Testis (tissue), 3 donors: ENCODE measurements around the gene AP1S2. TPM values are rescaled to one million over a fixed set of nuclear protein-coding genes. Genes with fewer than 3 reads are reported as not detected.

Experiments used
- DNase-seq: peaks from one replicate; pipeline ENCODE4 v3.0.0-alpha.2; 2019
- H3K27ac ChIP-seq, 2 donors: fragments of 200-600 bp; sonication (generic); one replicate each; pipeline ENCODE4 v1.5.1; 2019
- H3K27me3 ChIP-seq: fragments of 200-600 bp; sonication (generic); one replicate; pipeline ENCODE4 v1.5.1; 2019
- H3K36me3 ChIP-seq: fragments of 200-600 bp; sonication (generic); one replicate; pipeline ENCODE4 v1.5.1; 2017; ENCODE audit warnings: low read depth; ENCODE audit errors: missing control alignments
- H3K4me1 ChIP-seq: fragments of 200-600 bp; sonication (generic); one replicate; pipeline ENCODE4 v1.5.1; 2019
- H3K4me3 ChIP-seq, 2 donors: fragments of 200-600 bp; sonication (generic); one replicate each; pipeline ENCODE4 v1.5.1; 2017 to 2019
- H3K9me3 ChIP-seq: fragments of 200-600 bp; sonication (generic); one replicate; pipeline ENCODE4 v1.5.1; 2017
- CTCF ChIP-seq, 3 experiments: fragments of 450-650 bp in 2 of 3; fragments of 200-600 bp in 1 of 3; sonication (generic) in 1 of 3; IDR thresholded peaks; one replicate each; pipeline ENCODE4 v1.5.1; 2016 to 2019; ENCODE audit warnings: antibody characterized with exemption in 3 of 3, mild to moderate bottlenecking in 2 of 3, moderate library complexity in 1 of 3
- POLR2A ChIP-seq: fragments of 450-650 bp; IDR thresholded peaks from one replicate; pipeline ENCODE4 v1.6.1; 2017; ENCODE audit warnings: antibody characterized with exemption, mild to moderate bottlenecking, moderate library complexity
- WGBS, 2 donors: methylation state at CpG; one replicate each; pipeline ENCODE4 v1.1.5; 2018; 5-methylcytosine and 5-hydroxymethylcytosine counted together
- intact Hi-C: fragments of 100-400 bp; cut with DNase I; formaldehyde crosslinking; loops from one replicate; pipeline ENCODE4 v1.15.1; 2023; ENCODE audit warnings: low total_unique reads
- polyA plus RNA-seq: library from polyadenylated mRNA; stranded (reverse); fragments of 350-450 nt; fragmentation: Illumina TruSeq; extraction: RNeasy Lipid Tissue Mini Kit (QIAGEN cat#74804); gene quantifications from one replicate; pipeline ENCODE4 v1.2.3, GENCODE V29; 2014; ENCODE audit warnings: low read depth, low replicate concordance; ENCODE audit not compliant: insufficient read depth
- total RNA-seq, 2 donors: library from RNA; depleted of rRNA; stranded (reverse); fragments of >200 nt; gene quantifications; one replicate each; pipeline ENCODE4 v1.2.3, GENCODE V29; 2016

AP1S2 gene
- total and polyA plus RNA-seq, 3 donors from 2014 or later, result 60.8 to 107 (median 69.8) TPM

GRCh38 chrX:15808254-15808653 lies 46.4 kb downstream of the AP1S2 start:
- Histone ChIP-seq H3K27me3 (no peaks in the 10 kb centered on the region), H3K4me3 (no peak overlapping the region), H3K4me1 (no peaks in the 10 kb centered on the region), H3K27ac (no peak overlapping the region), H3K9me3 (no peaks in the 10 kb centered on the region), H3K36me3 (no peaks in the 10 kb centered on the region)
- DNase-seq, result no peak
- intact Hi-C loops, result no loop called here
- no peak for TF ChIP-seq POLR2A
- TF ChIP-seq CTCF (IDR thresholded peaks at IDR 0.05), result no peak
- WGBS, 2 donors, result 92 to 96% methylated on average over 4 of the region's 4 CpGs

GRCh38 chrX:15804563-15804962 lies 50.0 kb downstream of the AP1S2 start:
- no peaks in the 10 kb centered on the region for H3K27me3 ChIP-seq
- no peaks in the 10 kb centered on the region for H3K9me3 ChIP-seq
- DNase-seq, result no peak
- no peaks in the 10 kb centered on the region for H3K36me3 ChIP-seq
- intact Hi-C loops, result no loop called here
- H3K4me3 ChIP-seq, result no peak overlapping the region
- H3K4me1 ChIP-seq, result no peaks in the 10 kb centered on the region
- H3K27ac ChIP-seq, result no peak overlapping the region
- no peak for TF ChIP-seq CTCF (IDR thresholded peaks at IDR 0.05)

- Histone ChIP-seq H3K27me3 (no peaks in the 10 kb centered on the region), H3K27ac (no peak overlapping the region), H3K36me3 (no peaks in the 10 kb centered on the region), H3K9me3 (no peaks in the 10 kb centered on the region), H3K4me3 (no peak overlapping the region), H3K4me1 (no peaks in the 10 kb centered on the region)
- TF ChIP-seq CTCF (IDR thresholded peaks at IDR 0.05), result no peak
- no peak for TF ChIP-seq POLR2A
- 92 to 98% methylated on average over 4 of the region's 4 CpGs for WGBS, 2 donors
- no peak for DNase-seq
- intact Hi-C loops, result no loop called here
These were observed 56.9 kb downstream of the AP1S2 start for GRCh38 chrX:15797707-15798106.

- 0% methylated on average over 8 to 15 of the region's 15 CpGs for WGBS, 2 donors
- H3K36me3 ChIP-seq, result no peaks in the 10 kb centered on the region
- TF ChIP-seq POLR2A (no peak), CTCF (IDR thresholded peaks at IDR 0.05) (no peak)
- H3K27ac ChIP-seq, result peak overlapping the region; percentile 25 to 79
- no peaks in the 10 kb centered on the region for H3K9me3 ChIP-seq
- no peak for DNase-seq
- H3K4me3 ChIP-seq, result peak overlapping the region; percentile 64 to 76
- H3K27me3 ChIP-seq, result no peaks in the 10 kb centered on the region
- no peaks in the 10 kb centered on the region for H3K4me1 ChIP-seq
- intact Hi-C loops, result no loop called here
These were observed 63.8 kb downstream of the AP1S2 start for GRCh38 chrX:15790769-15791290.

- Histone ChIP-seq H3K4me1 (no peaks in the 10 kb centered on the region), H3K36me3 (no peaks in the 10 kb centered on the region), H3K27me3 (no peaks in the 10 kb centered on the region), H3K4me3 (peak within 1 kb of the TSS; percentile 64 to 76), H3K9me3 (no peaks in the 10 kb centered on the region), H3K27ac (peak within 1 kb of the TSS; percentile 25 to 79)
- peak; percentile 89 for DNase-seq
- intact Hi-C loops, result no loop called here
- TF ChIP-seq CTCF (IDR thresholded peaks at IDR 0.05) (no peak), POLR2A (no peak)
- WGBS, 2 donors, result 1% methylated on average over 24 to 40 of the region's 55 CpGs
These were observed 64.4 kb downstream of the AP1S2 start, which contains the start of gene ZRSR2 for GRCh38 chrX:15789979-15790768. Gene ZRSR2 (plus strand): TSS chrX:15790484. CDS start chrX:15790496, 12 bp downstream.
